ENCODE measurements around the gene TMEM39A.

DNA sequence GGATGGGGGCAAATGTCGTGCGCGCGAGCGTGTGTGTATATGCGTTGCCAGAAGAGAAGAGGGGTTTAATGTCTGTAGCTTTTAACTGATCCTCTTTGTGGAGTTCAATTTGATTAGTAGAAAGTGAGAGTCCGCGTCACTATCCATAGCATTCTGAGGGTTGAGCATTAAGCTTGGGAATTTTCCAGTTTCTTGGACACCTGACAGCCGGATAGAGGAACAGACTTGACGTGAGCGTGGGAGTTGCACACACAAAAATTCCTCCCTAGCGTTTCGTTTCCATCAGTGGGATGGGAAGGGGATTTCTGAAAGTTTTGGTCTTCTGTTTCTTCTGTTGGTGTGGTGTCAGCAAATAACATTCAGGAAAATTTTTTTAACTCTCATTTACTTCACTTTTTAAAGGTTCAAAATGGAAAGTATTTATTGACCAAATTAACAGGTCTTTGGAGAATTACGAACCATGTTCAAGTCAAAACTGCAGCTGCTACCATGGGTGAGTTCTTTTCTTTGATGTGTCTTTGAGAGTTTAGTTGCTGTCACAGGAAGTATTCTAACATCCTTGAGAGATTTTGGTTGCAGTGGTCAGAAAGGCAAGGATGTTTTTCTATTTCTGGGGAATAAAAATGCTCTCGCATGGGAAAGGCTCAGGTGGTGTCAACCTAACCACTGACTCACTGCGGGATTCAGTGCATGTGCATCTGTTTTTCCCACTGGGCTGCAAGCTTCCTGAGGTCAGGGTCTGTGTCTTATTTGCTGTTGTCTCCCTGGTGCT lies 6.2 kb upstream of the TMEM39A start:
- TF ChIP-seq, protein P1, sequence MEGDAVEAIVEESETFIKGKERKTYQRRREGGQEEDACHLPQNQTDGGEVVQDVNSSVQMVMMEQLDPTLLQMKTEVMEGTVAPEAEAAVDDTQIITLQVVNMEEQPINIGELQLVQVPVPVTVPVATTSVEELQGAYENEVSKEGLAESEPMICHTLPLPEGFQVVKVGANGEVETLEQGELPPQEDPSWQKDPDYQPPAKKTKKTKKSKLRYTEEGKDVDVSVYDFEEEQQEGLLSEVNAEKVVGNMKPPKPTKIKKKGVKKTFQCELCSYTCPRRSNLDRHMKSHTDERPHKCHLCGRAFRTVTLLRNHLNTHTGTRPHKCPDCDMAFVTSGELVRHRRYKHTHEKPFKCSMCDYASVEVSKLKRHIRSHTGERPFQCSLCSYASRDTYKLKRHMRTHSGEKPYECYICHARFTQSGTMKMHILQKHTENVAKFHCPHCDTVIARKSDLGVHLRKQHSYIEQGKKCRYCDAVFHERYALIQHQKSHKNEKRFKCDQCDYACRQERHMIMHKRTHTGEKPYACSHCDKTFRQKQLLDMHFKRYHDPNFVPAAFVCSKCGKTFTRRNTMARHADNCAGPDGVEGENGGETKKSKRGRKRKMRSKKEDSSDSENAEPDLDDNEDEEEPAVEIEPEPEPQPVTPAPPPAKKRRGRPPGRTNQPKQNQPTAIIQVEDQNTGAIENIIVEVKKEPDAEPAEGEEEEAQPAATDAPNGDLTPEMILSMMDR (tag by site-specific recombination; IDR thresholded peaks at IDR 0.05) = no peak
- TF ChIP-seq ZBTB8A (tag by site-specific recombination; IDR thresholded peaks at IDR 0.05) (no peak), ZNF239 (tag by site-specific recombination; IDR thresholded peaks at IDR 0.05) (no peak)
